SK-N-SH treated with all-trans-retinoic acid at 6 μM for 48 hours (cell line): ENCODE results near the gene AP1S1.

Experiments
- BACH2 ChIP-seq: fragments of 250-450 bp; sonication (Bioruptor Pico); IDR thresholded peaks from 2 replicates; pipeline ENCODE4 v1.9.0; 2021; ENCODE audit warnings: mild to moderate bottlenecking, borderline replicate concordance
- CREB5 ChIP-seq: fragments of 250-450 bp; sonication (Bioruptor Pico); IDR thresholded peaks from 2 replicates; pipeline ENCODE4 v1.5.1; 2020; ENCODE audit warnings: low read depth, mild to moderate bottlenecking, moderate library complexity
- CSDC2 ChIP-seq: fragments of 250-450 bp; sonication (Bioruptor Pico); IDR thresholded peaks from 2 replicates; pipeline ENCODE4 v1.5.0; 2020; ENCODE audit warnings: mild to moderate bottlenecking, moderate library complexity
- ISL1 ChIP-seq: fragments of 250-450 bp; sonication (Bioruptor Pico); IDR thresholded peaks from 2 replicates; pipeline ENCODE4 v2.1.2; 2022; ENCODE audit warnings: mild to moderate bottlenecking, moderate library complexity
- PATZ1 ChIP-seq: fragments of 250-450 bp; sonication (Bioruptor Pico); IDR thresholded peaks from 2 replicates; pipeline ENCODE4 v1.8.0; 2020; ENCODE audit warnings: mild to moderate bottlenecking, moderate library complexity, borderline replicate concordance
- TOX ChIP-seq: fragments of 250-450 bp; sonication (Bioruptor Pico); IDR thresholded peaks from 2 replicates; pipeline ENCODE4 v1.8.0; 2021; ENCODE audit warnings: mild to moderate bottlenecking, moderate library complexity, borderline replicate concordance
- ZFP3 ChIP-seq: fragments of 250-450 bp; sonication (Bioruptor Pico); IDR thresholded peaks from 2 replicates; pipeline ENCODE4 v1.5.0; 2020; ENCODE audit warnings: mild to moderate bottlenecking, moderate library complexity
- ZFP30 ChIP-seq: fragments of 450-650 bp; formaldehyde crosslinking; IDR thresholded peaks from 2 replicates; pipeline ENCODE4 v1.5.0; 2022; ENCODE audit warnings: mild to moderate bottlenecking, moderate library complexity
- ZNF565 ChIP-seq: fragments of 450-650 bp; formaldehyde crosslinking; conservative IDR thresholded peaks from 2 replicates; pipeline ENCODE4 v1.5.0; 2020; ENCODE audit warnings: low read depth, mild to moderate bottlenecking, moderate library complexity

DNA sequence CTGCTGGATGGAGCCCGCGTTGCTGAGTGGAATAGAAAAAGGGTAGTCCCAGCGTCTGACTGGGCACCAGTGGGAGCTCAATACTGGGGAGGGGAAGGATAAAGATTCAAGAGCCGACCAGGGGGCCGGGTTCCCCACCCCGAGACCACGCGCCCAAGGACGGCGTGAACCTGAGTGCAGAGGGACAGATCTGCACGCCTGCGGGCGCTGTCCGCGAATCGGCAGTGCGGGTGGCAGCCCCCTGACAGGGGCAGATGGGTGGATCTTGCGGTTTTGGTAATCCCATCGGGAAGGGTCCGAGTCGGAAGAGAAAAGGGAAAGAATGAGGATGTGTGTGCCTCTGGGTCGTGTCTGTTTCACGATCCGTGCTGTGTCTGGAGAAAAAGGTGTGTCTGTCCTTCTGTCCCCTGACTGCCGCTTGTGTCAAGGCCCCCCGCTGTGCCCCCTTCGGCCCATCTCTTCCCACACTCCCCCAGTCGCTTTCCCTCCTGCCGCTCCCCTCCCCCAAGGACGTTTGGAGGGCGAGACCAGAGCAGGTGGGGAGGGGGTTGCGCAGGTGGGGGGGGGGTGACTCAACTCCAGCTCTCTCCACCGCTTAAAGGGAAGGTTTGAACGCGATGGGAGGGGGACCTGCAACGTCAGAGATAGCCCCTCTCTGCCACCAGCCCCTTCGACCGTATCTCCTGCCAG is 11.8 kb downstream of the AP1S1 start:
- no peak for TF ChIP-seq TOX (CRISPR knock-in tag)
- no peak for TF ChIP-seq ZFP30 (CRISPR knock-in tag)
- no peak for TF ChIP-seq CSDC2 (CRISPR knock-in tag)
- TF ChIP-seq ISL1 (CRISPR knock-in tag): no peak
- no peak for TF ChIP-seq PATZ1 (CRISPR knock-in tag)
- no peak for TF ChIP-seq CREB5 (CRISPR knock-in tag)
- no peak for TF ChIP-seq BACH2 (CRISPR knock-in tag)
- TF ChIP-seq ZNF565: no peak
- no peak for TF ChIP-seq ZFP3
